Lower lobe of right lung (tissue), 2 donors: ENCODE results near the gene VPS37C. TPM values are rescaled to one million over a fixed set of nuclear protein-coding genes. Genes with fewer than 3 reads are reported as not detected.
A peak's percentile ranks its signal among the peaks of the same experiment; 100 is the strongest.

Experiments
- ATAC-seq, 2 donors: fragments of 200-7000 bp; cut with Tn5 transposase; one replicate each; pipeline ENCODE4 v1.9.1; 2020 to 2022; ENCODE audit warnings: mild to moderate bottlenecking in 2 of 2, moderate library complexity in 2 of 2
- DNase-seq: peaks from one replicate; pipeline ENCODE4 v3.0.0-alpha.2; 2020
- H3K27ac ChIP-seq: fragments of 200-600 bp; one replicate; pipeline ENCODE4 v1.8.0; 2022
- H3K27me3 ChIP-seq: fragments of 200-600 bp; one replicate; pipeline ENCODE4 v1.8.0; 2022; ENCODE audit warnings: low read depth
- H3K36me3 ChIP-seq: fragments of 200-600 bp; one replicate; pipeline ENCODE4 v1.8.0; 2022; ENCODE audit warnings: mild to moderate bottlenecking
- H3K4me1 ChIP-seq: fragments of 200-600 bp; one replicate; pipeline ENCODE4 v1.8.0; 2022
- H3K4me3 ChIP-seq: fragments of 200-600 bp; one replicate; pipeline ENCODE4 v1.8.0; 2022; ENCODE audit warnings: mild to moderate bottlenecking
- H3K9me3 ChIP-seq: fragments of 200-600 bp; one replicate; pipeline ENCODE4 v1.8.0; 2022
- CTCF ChIP-seq: fragments of 200-600 bp; IDR thresholded peaks from one replicate; pipeline ENCODE4 v1.8.0; 2022; ENCODE audit warnings: antibody characterized with exemption, mild to moderate bottlenecking
- intact Hi-C: fragments of 100-400 bp; cut with DNase I; formaldehyde crosslinking; loops from one replicate; pipeline ENCODE4 v1.11.0; 2022
- total RNA-seq: library from RNA; stranded (reverse); fragmentation: NEBNext Ultra II Directional; extraction: Animal tissue kit (Norgen Biotek cat#: 25700); gene quantifications from one replicate; pipeline ENCODE4 v1.2.1, GENCODE V29; 2021
- donor health status: DM: no; HTN: yes; CAD: no; lungs with severe emphysema.

The VPS37C gene
- total RNA-seq, 1 donor from 2014 or later = 39.7 TPM

- intact Hi-C loops = no loop called here
- H3K36me3 ChIP-seq = no peaks in the 10 kb centered on the region
- peaks cover 4% of the 10 kb centered on the region for H3K9me3 ChIP-seq
- ATAC-seq = no peak
- peaks cover 14% of the 10 kb centered on the region for H3K4me1 ChIP-seq
- no peak for TF ChIP-seq CTCF
- H3K27ac ChIP-seq = no peak overlapping the region
- H3K27me3 ChIP-seq = no peaks in the 10 kb centered on the region
- DNase-seq = no peak
- H3K4me3 ChIP-seq = no peak overlapping the region
These were observed 11.7 kb upstream of the VPS37C start for GRCh38 chr11:61172888-61173287.

GRCh38 chr11:61172356-61172755 lies 11.1 kb upstream of the VPS37C start:
- no peak for DNase-seq

GRCh38 chr11:61171907-61172306 lies 10.7 kb upstream of the VPS37C start:
- ATAC-seq = peak in 1 of 2 donors; percentile 21
- no peaks in the 10 kb centered on the region for H3K27me3 ChIP-seq
- H3K27ac ChIP-seq = no peak overlapping the region
- H3K4me3 ChIP-seq = no peak overlapping the region
- H3K4me1 ChIP-seq = peaks cover 14% of the 10 kb centered on the region
- no peaks in the 10 kb centered on the region for H3K36me3 ChIP-seq
- no peak for TF ChIP-seq CTCF
- H3K9me3 ChIP-seq = peaks cover 4% of the 10 kb centered on the region
- DNase-seq = no peak
- intact Hi-C loops = no loop called here

More at GRCh38 chr11:61172356-61172755, 11.1 kb upstream of the VPS37C start:
- no peak overlapping the region for H3K4me3 ChIP-seq
- peaks cover 14% of the 10 kb centered on the region for H3K4me1 ChIP-seq
- no peak for ATAC-seq
- peaks cover 4% of the 10 kb centered on the region for H3K9me3 ChIP-seq
- H3K27ac ChIP-seq = no peak overlapping the region
- H3K36me3 ChIP-seq = no peaks in the 10 kb centered on the region
- no peak for TF ChIP-seq CTCF
- intact Hi-C loops = no loop called here
- H3K27me3 ChIP-seq = no peaks in the 10 kb centered on the region

GRCh38 chr11:61170566-61170965 lies 9.3 kb upstream of the VPS37C start:
- Histone ChIP-seq H3K9me3 (peaks cover 4% of the 10 kb centered on the region), H3K27ac (no peak overlapping the region), H3K36me3 (no peaks in the 10 kb centered on the region), H3K4me3 (no peak overlapping the region), H3K4me1 (peaks cover 14% of the 10 kb centered on the region), H3K27me3 (no peaks in the 10 kb centered on the region)
- intact Hi-C loops = no loop called here
- TF ChIP-seq CTCF = no peak
- no peak for DNase-seq
- ATAC-seq = no peak

GRCh38 chr11:61168800-61169199 lies 7.6 kb upstream of the VPS37C start:
- no peak overlapping the region for H3K4me3 ChIP-seq
- no peaks in the 10 kb centered on the region for H3K36me3 ChIP-seq
- peaks cover 14% of the 10 kb centered on the region for H3K4me1 ChIP-seq
- no peak for TF ChIP-seq CTCF
- intact Hi-C loops = no loop called here
- H3K27me3 ChIP-seq = no peaks in the 10 kb centered on the region
- ATAC-seq (no peak), DNase-seq (no peak)
- H3K27ac ChIP-seq = no peak overlapping the region
- peaks cover 4% of the 10 kb centered on the region for H3K9me3 ChIP-seq
